T-helper 2 cell treated with Interferon-gamma antibody and Interleukin-4, amounts not matched to agents 100 ng/mL and 5 ng/mL, for 36 hours (primary cell): ENCODE data around the gene TMEM272. TPM values are rescaled to one million over a fixed set of nuclear protein-coding genes. Genes with fewer than 3 reads are reported as not detected.

Source experiments
- intact Hi-C: fragments of 100-400 bp; cut with micrococcal nuclease; formaldehyde crosslinking; loops from one replicate; pipeline ENCODE4 v1.15.1; 2023
- total RNA-seq: library from RNA; stranded (reverse); gene quantifications from 2 replicates; pipeline ENCODE4 v1.2.3, GENCODE V29; 2022

The TMEM272 gene
- total RNA-seq, 1 donor from 2014 or later, result not detected

GRCh38 chr13:51808811-51809210, 36.2 kb downstream of the TMEM272 start:
- intact Hi-C loops, result loop anchor here (10.0 kb wide), 2 partner anchors 524 to 894 kb away; no protein-coding TSS in a partner anchor

- intact Hi-C loops, result loop anchor here (10.0 kb wide), 2 partner anchors 522 to 892 kb away; no protein-coding TSS in a partner anchor
Measured at GRCh38 chr13:51807041-51807440, 37.9 kb downstream of the TMEM272 start.

DNA sequence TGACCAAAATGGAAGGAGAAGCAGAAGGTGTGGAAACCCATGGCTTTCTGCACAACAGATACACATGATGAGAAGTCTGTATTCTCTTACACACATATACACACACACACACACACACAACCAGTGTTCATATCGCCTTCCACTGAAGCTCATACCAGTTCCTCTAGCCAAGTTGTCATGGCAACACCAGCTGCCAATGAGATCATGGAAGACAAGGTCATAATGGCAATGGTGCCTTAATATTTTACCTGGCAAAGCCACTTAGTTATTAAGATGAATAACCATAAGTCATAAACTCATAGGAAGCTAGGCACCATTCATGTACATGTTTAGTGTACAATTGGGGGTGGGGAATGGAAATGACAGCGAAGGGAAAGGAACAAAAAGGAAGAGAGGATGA, 38.4 kb downstream of the TMEM272 start:
- intact Hi-C loops, result loop anchor here (10.0 kb wide), 2 partner anchors 522 to 892 kb away; no protein-coding TSS in a partner anchor

GRCh38 chr13:51805925-51806324, 39.1 kb downstream of the TMEM272 start:
- intact Hi-C loops, result loop anchor here (10.0 kb wide), 2 partner anchors 521 to 891 kb away; no protein-coding TSS in a partner anchor

DNA sequence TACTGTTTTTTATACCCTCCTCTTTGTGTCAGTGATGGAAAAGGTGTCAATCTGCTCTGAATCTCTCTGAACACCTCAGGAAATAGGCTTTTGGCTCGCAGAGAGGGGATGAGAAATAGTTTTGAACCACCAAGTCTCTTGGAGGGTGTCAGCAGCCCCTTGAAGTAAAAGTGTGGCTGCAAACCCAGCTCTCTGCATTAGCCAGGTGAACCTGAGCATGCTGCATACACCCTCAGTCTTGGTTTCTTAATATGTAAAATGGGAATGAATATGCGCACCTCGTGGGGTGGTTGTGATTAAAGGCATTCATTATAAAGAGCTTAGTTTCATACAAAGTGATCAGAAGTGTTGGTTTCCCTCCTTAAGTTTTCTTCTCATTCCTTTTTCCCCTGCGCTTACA, 39.7 kb downstream of the TMEM272 start:
- intact Hi-C loops, result loop anchor here (10.0 kb wide), 2 partner anchors 521 to 891 kb away; no protein-coding TSS in a partner anchor

DNA sequence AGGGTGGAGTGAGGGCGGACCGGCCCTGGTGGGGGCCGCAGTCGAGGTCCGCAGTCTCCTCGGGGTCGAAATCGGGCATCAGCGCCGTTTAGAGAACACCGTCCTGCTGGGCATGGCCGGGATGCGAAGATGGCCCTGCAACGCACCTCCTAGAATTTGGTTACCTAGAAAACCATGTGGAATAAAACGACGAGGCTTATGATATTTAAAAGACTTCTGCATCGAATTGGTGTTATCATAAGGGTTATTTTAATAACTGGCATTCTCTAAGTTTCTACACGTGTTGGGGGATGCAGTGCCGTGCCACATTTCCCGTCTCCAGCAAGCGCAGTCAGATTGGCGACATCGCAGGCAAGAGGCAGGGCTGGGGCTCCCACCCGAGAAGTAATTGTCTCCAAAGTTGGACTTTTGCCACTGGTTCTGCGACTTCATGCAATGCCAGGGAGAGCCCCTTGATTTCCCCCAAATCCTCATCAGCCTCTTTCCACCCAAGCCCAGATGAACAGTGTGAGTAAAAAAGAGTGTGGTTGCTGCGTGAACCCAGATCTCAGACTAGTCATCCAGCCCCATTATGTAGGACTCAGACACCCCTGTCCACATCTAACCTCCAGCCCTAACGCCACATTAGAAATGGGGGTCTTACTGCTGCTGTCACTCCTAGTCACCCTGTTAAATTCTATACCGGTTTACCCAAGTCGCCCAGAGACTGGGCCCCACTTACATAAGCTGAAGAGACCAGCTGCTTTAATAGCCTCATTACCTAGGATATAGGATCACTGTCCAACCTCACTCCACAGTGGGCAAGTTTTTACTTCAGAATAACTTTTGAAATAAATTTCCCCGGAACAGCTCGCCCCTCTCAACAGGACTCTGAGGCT, 40.4 kb downstream of the TMEM272 start:
- intact Hi-C loops, result loop anchor here (1.0 to 10.0 kb wide), 4 partner anchors 208 to 890 kb away; partner anchors contain the start of genes ALG11 and VPS36

DNA sequence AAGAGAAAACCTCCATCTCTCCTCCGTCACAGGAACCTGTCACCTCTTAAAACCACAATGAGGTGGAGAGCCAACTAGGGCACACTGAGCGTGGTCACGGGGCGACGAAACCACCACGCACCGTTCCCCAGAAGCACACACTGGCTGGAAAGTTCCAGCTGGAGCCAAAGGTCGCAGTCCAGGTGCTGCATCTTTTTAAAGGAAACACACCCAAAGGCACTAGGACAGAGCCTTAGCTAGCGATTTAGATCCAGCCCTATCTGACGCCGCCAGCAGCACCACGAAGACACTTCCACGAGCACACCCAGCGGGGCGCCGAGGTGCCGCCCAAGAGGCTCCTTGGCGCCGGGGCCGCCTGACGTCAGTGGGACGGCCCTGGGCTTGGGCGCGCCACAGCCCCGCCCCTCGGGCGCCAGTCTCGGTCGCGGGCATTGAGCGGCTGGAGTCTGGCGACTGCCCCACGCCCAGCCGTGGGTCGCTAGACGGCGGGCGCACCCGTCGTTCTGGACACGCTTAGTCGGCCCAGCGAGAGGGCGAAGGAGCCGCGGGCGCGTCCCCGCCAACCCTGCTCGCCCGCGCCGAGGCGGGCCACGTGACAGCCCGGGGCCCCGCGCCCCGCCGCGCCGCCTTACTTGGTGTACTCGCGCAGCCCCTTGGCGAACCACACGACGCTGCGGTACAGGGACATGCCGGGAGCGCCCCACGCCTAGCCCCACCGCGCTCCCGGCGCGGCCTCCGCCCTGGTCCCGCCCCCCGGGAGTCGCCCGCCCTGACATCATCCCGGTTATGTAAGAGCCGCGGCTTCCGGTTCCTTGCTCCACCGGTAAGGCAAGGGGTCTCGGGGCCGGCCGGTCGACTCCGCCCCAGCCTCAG, 41.3 kb downstream of the TMEM272 start, which contains the start of gene DHRS12:
Gene DHRS12 (minus strand): TSS at position 742 of the 873 bp plus-strand sequence. CDS start 4,504 bp downstream, outside the sequence.
- intact Hi-C loops, result loop anchor here (1.0 to 10.0 kb wide), 6 partner anchors 209 to 889 kb away; partner anchors contain the start of genes ALG11, INTS6, VPS36 and WDFY2

DNA sequence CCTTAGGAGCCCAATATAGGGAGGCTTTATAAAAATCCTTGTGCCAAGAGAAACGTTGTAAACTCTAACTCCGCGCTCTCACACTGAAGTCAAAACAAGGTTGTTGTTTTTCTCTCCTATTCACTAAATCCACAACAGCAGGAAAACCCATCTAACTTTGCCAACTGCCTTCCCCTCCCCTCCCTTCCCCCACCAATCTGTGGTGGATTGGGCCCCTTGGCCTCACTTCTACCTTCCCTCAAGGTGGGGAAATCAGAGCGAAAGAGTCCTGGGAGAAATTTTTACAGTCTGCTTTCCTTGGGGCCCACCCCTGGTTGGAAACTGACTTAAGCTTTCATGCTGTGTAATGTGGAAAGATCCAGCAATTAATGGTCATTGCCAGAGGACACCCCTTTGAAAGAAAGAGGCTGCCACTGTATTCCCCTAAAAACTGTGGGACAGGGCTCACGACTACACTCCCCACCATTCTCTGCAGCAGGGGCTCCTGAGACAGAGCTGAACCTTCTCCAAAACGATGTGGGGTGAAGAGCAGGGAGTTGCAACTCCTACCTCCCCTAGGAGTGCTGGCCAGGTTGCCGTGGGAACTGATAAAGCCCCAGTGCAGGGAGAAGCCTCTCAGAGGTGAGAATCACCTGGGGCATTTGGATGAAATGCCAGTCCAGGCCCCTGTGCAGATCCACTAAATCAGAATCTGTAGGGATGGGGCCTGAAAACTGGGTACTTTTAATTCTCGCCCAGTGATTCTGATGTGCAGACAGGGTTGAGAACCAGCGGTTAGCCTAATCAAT, 42.2 kb downstream of the TMEM272 start:
- intact Hi-C loops, result loop anchor here (1.0 to 10.0 kb wide), 5 partner anchors 219 to 888 kb away; partner anchors contain the start of genes INTS6, VPS36 and WDFY2

DNA sequence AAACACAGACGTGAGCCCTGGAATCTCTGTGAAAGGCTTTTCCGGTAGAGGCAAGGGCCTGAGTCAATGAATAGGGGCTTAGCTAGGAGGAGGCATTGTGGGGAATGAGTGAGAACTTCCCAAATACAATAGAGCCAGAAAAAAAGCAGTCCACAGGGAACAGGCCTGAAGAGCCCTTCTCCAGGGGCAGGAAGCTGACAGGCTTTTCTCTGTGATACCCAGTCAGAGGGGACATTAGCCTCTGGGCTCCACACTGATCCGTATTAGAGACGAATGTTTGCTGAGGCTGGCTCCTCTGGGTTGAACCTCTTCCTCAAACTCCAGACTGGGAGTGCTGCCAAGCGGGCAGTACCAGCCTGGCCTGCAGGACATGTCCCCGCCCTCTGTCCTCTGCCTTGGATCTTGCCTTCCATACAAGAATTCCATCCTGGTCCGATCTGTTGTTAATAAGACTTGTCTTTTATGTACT, 43.3 kb downstream of the TMEM272 start:
- intact Hi-C loops, result loop anchor here (5.0 to 10.0 kb wide), 3 partner anchors 517 to 887 kb away; partner anchors contain the start of gene VPS36

DNA sequence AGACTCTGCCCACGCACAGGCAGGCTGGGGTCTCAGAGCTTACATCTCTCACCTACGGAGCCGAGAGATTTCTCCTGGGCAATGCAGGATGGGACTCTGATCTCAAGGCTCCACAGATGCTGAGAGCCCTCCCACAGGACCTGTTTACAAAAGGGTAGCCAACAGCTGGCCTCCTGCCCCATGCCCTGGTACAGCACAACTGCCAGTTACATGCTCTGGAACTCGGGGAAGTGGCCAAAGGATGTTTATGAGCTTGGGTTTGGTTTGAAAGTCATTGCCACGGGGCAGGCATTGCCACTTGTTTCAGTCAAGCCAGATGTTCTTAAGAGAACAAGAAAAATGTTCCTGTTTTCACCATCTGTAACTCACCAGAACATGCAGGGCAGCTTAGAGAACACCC, 44.5 kb downstream of the TMEM272 start:
- intact Hi-C loops, result loop anchor here (5.0 to 10.0 kb wide), 3 partner anchors 516 to 886 kb away; partner anchors contain the start of gene VPS36

DNA sequence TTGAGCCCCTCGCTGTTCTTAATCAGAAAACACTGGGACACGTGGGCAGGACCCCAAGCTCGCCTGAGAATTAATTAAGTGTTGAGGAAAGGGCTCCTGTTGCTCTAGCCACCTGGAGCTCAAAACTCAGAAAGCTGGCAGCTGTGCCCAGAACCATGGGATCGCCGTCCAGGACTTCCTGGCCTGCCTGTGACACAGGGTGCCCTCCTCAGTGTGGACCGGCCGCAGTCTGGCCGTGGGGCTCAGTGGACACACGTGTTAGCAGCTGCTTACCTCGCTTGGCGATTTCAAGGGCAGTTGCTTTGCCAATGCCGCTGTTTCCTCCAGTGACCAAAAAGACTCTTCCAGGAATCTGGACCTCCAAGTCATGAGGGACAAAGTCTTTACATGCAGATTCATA, 45.7 kb downstream of the TMEM272 start:
- intact Hi-C loops, result no loop called here

DNA sequence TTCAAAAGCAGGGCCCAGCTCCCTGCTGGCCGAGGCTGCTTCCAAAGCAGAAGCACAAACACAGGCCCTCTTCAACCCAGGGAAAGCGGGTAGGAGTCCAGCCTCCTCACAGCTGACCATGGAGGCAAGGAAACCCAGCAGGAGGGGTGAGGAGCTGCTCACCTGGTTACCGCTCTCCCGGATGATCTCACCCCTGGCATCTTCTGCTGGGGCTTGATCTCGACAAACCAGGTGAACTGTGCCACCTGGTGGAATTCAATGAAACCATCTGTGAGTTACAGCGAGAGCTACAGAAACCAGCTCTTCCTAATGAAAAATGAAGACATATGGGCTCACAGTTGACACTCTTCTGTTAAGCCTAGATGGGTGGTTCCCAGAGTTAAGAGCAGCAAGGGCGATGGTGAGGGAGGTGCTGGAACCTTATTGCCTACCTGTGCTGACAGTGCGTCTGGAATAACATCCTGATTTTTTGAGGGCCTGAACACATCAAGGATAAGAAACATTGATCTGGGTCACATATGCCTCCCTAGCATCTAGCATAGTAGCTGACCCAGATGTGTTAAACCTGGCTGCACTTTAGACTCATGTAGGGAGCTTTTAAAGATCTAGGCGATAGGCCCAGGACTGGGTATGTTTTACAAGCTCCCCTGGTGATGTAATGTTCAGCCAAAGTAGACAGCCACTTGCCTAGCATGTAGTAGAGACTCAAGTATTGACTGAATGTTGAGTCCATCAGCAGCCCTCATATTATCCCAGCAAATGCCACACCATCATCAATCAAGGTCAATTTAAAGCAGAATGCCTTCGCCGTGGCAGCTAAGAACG, 47.1 kb downstream of the TMEM272 start:
- intact Hi-C loops, result loop anchor here (1.0 kb wide), 3 partner anchors 345 to 673 kb away; partner anchors contain the start of gene INTS6

- intact Hi-C loops, result no loop called here
Measured at GRCh38 chr13:51796546-51796945, 48.4 kb downstream of the TMEM272 start.

- intact Hi-C loops, result no loop called here
Measured at GRCh38 chr13:51795419-51795818, 49.6 kb downstream of the TMEM272 start.

- intact Hi-C loops, result no loop called here
Measured at GRCh38 chr13:51794964-51795363, 50.0 kb downstream of the TMEM272 start.

DNA sequence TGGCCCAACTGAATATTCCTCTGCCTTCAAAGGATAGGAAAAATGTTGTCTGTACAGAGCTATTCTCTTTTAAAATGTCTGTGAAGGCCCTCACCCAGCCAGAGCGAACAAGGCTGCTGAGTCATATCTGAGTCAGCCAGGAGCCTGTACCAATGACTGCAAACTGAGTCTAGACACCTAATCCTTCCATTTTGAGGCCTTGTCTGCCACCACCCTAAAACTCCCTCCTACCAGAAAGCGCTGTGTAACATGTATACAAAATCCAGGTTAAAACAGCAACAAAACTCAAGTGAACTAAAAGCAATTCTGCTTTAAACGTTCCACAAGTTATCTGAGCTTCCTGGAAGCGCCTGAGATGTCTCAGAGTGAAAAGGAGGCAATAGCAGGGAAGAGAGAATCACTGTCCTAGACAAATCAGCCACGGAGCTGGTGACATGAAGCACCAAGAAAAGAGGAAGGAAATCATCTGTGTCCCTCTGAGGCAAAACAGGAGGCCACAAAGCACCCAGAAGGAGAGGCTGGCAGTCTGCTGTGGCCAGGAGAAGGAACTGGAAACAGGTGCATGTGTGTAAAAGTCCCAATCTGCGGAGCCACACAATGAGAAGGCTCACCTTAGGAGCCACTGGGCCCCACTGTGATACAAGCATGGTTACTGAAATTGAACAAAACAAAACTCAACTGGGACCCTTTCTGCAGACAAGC, 51.3 kb downstream of the TMEM272 start:
- intact Hi-C loops, result no loop called here

GRCh38 chr13:51786425-51787265, 58.3 kb downstream of the TMEM272 start:
- intact Hi-C loops, result no loop called here
